MM.1S (cell line): ENCODE results near the gene KLC3.

Experiments
- EZH2 ChIP-seq: fragments of 300-600 bp; sonication (generic); optimal IDR thresholded peaks from 2 replicates; pipeline ENCODE3; 2017; ENCODE audit warnings: low read depth, mild to moderate bottlenecking, antibody characterized with exemption, low read length, mixed read lengths
- TF ChIP-seq, protein P1 (sequence below): fragments of 300-600 bp; sonication (generic); IDR thresholded peaks from 2 replicates; pipeline ENCODE4 v1.5.1; 2016; ENCODE audit warnings: antibody characterized with exemption, low read length, mixed read lengths

- TF ChIP-seq EZH2 = no peak
- TF ChIP-seq, protein P1, sequence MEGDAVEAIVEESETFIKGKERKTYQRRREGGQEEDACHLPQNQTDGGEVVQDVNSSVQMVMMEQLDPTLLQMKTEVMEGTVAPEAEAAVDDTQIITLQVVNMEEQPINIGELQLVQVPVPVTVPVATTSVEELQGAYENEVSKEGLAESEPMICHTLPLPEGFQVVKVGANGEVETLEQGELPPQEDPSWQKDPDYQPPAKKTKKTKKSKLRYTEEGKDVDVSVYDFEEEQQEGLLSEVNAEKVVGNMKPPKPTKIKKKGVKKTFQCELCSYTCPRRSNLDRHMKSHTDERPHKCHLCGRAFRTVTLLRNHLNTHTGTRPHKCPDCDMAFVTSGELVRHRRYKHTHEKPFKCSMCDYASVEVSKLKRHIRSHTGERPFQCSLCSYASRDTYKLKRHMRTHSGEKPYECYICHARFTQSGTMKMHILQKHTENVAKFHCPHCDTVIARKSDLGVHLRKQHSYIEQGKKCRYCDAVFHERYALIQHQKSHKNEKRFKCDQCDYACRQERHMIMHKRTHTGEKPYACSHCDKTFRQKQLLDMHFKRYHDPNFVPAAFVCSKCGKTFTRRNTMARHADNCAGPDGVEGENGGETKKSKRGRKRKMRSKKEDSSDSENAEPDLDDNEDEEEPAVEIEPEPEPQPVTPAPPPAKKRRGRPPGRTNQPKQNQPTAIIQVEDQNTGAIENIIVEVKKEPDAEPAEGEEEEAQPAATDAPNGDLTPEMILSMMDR = no peak
These were observed 34.0 kb upstream of the KLC3 start for GRCh38 chr19:45306518-45307027.
